ENCODE results near the gene LMTK2.

The LMTK2 gene

GRCh38 chr7:98178321-98178720 lies 71.7 kb downstream of the LMTK2 start:
- H3K4me3 ChIP-seq (replicated peaks; ENCODE audit: low read depth, low read length) = no peak overlapping the region
- peak; percentile 29 for DNase-seq (ENCODE audit: low read depth)
- TF ChIP-seq CTCF (IDR thresholded peaks at IDR 0.05; ENCODE audit: low read length, missing control alignments) = no peak

- no peak for TF ChIP-seq CTCF (IDR thresholded peaks at IDR 0.05; ENCODE audit: low read length, missing control alignments)
- no peak for DNase-seq (ENCODE audit: low read depth)
- H3K4me3 ChIP-seq (replicated peaks; ENCODE audit: low read depth, low read length) = no peak overlapping the region
Measured at GRCh38 chr7:98178762-98179490, 72.3 kb downstream of the LMTK2 start.

- no peak for TF ChIP-seq CTCF (IDR thresholded peaks at IDR 0.05; ENCODE audit: low read length, missing control alignments)
- H3K4me3 ChIP-seq (replicated peaks; ENCODE audit: low read depth, low read length) = no peak overlapping the region
- DNase-seq (ENCODE audit: low read depth) = no peak
Measured at GRCh38 chr7:98180751-98181150, 74.1 kb downstream of the LMTK2 start.

- DNase-seq (ENCODE audit: low read depth) = no peak
- H3K4me3 ChIP-seq (replicated peaks; ENCODE audit: low read depth, low read length) = no peak overlapping the region
- no peak for TF ChIP-seq CTCF (IDR thresholded peaks at IDR 0.05; ENCODE audit: low read length, missing control alignments)
Measured at GRCh38 chr7:98185101-98185500, 78.4 kb downstream of the LMTK2 start.

GRCh38 chr7:98186452-98187137 lies 79.9 kb downstream of the LMTK2 start:
- no peak for TF ChIP-seq CTCF (IDR thresholded peaks at IDR 0.05; ENCODE audit: low read length, missing control alignments)
- H3K4me3 ChIP-seq (replicated peaks; ENCODE audit: low read depth, low read length) = no peak overlapping the region
- DNase-seq (ENCODE audit: low read depth) = peak; percentile 75

- no peak for DNase-seq (ENCODE audit: low read depth)
- no peak overlapping the region for H3K4me3 ChIP-seq (replicated peaks; ENCODE audit: low read depth, low read length)
- no peak for TF ChIP-seq CTCF (IDR thresholded peaks at IDR 0.05; ENCODE audit: low read length, missing control alignments)
Measured at GRCh38 chr7:98187138-98187502, 80.5 kb downstream of the LMTK2 start.

Measured in fibroblast of pulmonary artery (primary cell).